ENCODE measurements around the gene CIITA.
"Not testable (repeated sequence)": the region's sequence is repeated elsewhere in the genome, so short reads cannot be mapped to it uniquely, and the experiment has no call there.

Gene CIITA

DNA sequence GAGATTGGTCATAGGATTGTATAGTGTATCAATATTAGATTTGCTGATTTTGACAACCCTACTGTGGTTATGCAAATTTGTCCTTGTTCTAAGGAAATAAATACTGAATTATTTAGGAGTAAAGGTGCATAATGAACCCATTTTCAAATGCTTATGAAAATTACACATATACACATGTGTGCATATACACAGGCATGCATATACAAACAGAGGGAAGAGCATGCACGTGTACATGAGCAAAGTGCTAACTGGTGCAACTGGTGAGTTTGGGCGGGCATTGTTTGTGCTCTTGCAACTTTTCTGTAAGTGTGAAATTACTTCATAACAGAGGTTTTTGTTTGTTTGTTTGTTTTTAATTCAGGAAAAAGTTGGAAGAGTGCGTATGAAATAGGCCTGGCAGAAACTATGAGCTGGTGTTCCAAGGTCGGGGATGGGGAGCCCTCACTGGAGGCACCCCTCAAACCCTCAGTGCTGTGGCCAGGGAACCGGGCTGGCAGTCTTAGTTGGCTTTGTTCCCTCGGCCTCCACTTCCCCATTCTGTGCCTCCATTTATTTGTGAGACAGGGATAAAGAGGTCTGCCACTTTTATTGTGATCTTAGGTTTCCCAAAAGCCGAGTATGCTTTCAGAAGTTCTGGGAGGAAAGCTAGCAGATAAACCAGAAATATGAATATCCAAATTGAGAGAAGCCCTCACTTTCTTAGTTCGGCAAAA, 59.4 kb downstream of the CIITA start:
- DNase-seq = no peak

DNA sequence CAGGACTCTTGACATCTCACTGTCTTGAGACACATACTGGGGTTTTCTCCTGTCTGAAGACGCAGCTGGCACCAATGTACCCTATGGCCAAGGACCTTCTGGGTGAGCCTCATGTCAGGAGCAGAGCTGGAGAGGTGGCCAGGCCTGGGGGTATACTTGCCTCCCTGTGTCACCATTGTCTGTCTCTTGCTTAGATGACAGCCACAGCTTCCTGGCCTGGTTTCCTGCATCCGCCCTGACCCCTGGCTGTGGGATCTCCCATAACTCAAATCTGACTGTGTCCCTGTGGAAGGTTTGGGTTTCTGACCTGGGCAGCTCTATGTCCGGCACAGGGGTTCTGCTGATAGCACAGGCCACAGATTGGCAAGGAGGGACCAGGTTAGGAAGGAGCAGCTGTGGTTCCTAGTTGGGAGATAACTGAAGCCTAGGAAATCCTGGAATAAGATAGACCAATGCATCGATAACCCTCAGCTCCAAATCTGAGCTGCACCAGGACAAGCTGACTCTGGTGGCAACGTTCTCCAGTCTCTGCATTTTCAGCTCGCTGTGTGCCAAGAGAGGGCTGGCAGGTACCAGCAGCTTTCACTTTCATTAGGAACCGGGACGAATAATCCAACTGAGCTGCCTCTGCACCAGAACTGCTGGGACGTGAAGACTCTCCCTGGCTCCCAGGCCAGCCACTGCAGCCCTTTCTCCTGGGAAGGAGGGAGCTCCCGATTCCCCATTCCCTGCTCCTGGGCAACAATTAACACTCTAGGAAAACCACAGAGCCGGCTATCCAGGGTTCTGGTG, 60.3 kb downstream of the CIITA start:
- no peak for DNase-seq

DNA sequence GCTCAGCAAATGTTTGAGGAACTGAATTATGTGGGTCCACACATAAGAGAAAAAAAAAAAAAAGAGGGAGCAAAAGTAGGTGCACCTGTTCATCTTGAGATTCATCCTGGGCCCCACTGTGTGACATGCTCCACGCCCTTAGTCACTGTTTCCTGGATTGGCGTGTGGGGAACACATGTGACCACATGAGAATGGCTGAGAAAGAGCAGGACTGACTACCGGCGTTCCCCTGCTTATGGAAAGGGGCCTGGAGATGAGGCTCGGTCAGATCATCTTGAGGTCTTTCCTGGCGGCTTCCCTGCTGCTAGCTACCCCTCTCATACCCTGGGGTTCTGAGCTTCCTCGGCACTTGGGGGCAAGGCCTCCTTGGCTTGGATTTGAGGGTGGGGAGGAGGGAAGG, 61.3 kb downstream of the CIITA start:
- no peak for DNase-seq

DNA sequence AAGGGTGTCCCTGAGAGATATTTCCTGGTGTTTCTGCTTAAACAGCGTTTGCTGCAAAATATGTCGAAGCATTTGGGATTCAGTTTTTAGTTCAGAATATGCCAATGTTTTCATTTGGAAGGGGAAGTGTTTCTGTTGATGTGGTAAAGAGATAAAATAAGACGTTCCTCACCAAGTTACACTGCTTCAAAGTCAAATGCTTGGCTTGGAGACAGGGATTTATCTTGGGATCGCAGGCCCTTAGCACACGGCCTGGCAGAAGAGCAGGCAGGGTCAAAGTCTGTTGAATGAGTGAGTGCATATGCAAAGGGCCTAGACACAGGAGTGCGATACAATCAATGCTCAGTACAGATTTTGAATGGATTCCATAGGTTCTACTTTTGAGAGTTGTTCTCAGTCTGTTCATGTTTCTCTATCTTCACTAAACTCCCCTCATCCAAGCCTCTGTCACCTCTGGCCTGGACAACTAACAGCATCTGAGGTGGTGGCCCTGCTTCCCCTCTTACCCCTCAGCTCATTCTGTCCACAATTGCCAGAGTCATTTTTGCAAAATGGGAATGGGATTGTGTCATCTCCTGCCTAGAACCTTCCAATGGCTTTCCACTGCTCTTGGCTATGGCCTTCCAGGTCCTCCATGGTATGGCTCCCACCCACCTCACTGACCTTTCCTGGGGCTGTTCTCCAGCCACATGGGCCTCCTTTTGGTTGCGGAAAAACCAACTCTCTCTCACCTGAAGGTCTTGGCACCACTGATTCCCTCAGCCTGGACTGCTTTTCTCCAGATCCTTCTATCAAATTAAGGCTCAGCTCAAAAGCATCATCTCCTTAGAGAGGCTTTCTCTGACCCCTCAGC, 62.0 kb downstream of the CIITA start:
- DNase-seq = no peak

DNA sequence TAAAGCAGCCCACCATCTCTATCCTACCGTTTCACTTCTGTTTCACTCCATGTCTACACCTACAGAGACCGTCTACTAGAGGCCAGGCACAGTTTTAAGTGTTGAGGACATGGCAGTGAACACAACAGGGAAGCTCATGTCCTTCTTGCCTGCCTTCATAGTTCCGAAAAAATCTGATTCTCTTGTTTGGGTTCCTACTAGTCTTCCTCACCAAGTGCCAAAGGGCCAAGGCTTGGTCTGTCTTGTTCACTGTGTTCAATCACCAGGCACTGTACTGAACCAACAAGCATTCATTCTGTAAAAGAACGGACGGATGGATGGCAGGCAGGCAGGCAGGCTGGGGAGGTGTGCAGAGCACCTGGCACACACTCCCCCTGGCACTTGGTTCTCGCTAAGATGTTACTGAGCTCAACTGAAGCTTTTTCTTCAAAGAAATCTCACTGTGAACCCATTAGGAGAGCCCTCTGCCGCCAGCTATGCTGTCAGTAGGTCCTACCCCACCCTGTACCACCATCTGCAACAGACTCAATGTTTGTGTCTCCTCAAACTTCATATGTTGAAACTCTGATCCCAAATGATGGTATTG, 62.7 kb downstream of the CIITA start:
- no peak for DNase-seq

DNA sequence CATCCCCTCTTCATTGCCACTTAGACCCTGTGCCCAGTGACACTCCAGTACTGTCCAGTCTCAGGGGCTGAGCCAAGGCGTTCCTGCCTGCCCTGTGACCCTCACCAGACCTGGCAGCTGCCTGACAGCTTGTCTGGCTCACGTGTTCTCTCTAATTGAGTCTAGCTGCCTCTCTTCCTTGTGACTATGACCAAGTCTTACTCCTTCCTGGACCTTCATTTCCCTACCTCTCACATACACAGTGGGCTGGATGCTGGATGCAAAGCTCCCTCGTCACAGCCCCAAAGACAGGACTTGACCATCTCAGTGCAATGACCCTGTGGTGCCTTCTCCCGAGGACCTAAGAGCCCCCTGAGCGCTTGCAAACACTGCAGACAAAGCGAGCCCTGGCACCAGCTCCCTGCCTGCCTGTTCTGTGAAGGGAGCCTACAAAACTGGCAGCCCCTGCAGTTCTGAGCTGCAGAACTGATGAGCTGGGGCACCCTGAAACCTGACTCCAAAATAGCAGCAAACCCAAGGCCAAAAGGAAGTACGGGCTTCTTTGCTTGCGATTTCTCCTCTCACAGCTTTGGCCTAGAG, 63.6 kb downstream of the CIITA start:
- no peak for DNase-seq

DNA sequence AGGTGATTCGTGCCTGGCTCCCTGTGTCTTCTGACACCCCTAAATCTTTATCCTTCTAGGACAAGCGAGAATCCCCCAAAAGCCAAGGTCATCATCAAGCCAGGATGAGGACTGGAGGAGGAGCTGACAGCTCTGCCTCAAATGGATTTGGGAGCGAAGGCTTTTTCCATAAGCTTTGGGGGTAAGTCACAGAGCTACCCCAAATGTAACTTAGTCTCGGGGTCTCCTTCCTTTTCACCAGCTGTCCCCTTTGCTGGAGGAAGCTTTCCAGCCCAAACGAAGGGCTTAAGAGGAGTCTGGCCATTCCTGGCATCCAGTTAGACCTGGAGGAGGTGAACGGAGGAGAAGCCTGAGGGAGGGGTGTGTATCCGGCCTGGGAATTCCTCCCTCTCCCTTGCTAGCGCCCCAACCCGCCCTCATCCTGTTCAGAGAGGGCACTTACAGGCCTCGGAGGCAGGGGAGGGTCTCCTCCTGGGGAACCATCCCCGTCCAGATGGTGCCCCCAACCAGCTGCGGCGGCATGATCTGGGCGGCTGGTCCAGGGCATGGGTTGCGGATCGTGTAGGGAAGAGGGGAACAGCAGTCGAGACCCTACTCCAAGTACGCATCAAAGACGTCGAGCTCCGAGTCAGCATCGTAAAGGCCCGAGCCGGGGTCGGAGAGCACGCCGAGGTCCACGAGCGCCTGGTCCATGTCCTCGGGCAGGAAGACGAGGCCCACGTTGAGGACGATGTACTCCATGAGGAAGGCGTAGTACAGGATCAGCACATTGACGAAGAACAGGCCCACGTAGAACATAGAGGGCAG, 64.3 kb downstream of the CIITA start:
- no peak for DNase-seq

DNA sequence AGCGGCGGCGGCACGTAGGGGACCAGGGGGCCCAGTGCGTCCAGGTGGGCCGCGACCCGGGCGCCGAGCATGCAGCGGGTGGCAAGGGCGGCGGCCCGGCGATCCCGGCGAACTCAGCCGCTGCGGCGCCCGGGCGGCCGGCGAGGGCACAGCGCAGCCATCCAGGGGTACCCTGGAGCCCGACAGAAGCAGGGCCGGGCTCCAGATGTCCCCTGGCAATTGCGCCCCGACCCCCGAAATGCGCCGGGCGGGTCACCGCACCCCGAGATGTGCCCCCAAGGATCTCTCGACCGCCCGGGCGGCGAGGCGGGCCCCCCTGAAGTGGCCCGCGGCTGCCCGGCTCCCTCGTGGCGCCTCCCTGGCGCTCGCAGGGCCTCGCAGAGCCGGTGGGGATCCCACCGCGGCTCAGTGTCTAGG, 64.9 kb downstream of the CIITA start:
- not testable (repeated sequence) for DNase-seq

DNA sequence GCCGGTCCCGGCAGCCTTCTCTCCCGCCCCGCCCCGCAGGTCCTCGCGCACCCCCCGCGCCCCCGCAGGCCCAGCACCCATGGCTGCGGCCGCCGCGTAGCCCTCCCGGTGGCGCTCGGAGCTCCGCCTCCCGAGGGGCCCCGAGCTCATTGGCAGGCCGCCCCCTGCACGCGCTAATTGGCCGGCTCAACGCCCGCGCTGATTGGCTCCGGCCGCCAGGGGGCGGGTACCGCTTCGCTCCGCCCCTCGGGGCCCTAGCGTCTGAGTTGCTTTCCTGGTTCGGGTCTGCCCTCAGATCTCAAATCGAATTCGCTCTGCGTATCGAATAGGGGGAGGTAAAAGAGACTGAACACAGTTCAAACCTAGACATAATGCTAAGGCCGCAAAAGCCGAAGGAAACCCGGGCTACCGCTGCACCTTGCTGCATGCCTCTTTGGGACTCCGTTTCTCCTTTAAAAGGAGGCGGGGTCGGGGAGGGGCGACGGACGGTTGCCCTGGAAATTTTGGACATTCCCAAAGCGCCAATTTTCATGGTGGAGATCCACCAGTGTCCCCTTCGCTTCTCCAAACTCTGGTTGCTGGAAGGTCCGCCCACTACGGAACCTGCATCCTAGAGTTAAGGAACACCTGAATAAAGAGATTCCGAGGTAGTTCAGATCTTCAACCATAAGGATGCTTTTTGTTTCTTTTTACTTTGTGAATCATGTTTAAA, 65.5 kb downstream of the CIITA start, which contains the start of gene DEXI:
DEXI (minus strand) TSS at position 117 of the 712 bp plus-strand sequence. CDS start 463 bp downstream, outside the sequence.
- DNase-seq = peak; percentile 95

DNA sequence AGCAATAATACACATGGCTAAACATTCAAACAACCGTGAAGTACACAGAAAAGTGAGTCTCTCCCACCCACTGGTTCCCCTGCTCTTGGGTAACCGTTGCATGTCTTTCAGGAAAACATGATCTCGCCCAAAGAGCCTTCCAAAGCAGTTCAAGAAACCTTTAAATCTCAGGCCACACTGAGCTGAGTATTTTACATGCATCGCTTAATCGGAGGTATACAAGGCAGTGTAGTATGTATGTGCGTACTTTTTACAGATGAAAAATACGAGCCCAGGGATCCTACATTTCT, 66.0 kb downstream of the CIITA start:
- no peak for DNase-seq

DNA sequence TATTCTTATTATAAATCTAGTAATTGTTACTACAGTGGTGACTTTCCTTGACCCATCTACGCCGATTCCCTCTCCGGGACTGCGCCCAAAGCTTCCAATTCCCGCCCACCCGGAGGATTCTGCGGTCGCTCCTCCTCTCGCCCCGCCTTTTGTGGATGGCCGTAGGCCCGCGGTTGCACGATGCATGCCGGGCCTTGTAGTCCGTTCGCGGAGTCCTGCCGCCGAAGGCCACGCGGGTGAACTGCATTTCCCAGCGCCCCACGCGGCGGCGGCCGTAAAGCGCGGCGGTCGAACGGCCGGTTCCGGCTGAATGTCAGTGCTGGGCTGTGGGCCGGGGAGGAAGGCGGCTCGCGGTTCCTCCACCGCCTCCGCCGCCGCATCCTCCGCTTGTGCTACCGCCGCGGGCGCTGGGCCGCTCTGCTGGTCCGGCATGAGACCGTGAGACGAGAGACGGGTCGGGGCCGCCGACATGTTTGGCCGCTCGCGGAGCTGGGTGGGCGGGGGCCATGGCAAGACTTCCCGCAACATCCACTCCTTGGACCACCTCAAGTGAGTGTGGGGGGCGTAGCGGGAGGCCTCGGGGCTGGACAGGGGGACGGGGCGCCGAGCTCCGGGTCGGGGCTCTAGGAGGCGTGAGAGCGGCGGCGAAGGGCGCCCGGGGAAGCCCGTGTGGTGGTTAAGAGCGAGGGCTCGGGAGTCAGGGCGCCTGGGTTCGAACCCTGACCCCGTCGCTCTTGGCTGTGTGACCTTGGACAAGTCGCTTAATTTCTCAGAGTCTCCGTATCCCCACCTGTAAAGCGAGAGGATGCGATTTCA, 67.5 kb downstream of the CIITA start, which contains the start of gene CLEC16A:
CLEC16A (plus strand) TSS at position 316 of the 816 bp plus-strand sequence; CDS start at position 470, 154 bp downstream.
- DNase-seq = peak; percentile 77

DNA sequence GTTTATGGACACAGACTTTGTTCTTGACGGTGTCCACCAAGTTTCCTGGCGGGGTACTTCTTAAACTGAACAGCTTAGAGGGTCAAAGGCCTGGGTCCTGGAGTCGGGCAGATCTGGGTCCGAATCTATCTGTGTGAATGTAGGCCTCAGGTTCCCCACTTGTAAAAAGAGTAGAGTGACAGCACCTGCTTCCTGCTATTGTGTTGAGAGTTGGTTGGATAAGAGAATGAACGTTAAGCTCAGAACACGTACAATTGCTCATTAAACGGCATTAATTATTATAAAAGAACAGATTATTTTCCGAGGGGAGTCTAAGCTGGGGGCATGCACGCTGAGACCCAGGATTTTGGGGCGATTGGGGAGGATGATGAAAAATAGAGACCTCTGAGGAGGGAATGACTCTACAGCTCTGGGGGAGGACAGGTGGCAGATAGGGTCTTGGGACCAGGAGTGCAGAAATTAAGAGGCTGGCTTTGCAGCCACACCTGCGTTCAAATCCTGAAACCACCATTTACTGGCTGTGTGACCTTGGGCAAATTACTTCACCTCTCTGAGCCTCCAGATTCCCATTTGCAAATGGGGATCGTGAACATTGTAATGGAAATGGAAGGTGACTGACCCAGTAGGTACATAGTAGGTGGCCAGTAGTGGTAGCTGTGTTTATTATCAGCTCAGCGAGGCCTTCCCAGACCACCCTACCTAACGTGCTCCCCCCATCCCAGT, 68.2 kb downstream of the CIITA start:
- no peak for DNase-seq

DNA sequence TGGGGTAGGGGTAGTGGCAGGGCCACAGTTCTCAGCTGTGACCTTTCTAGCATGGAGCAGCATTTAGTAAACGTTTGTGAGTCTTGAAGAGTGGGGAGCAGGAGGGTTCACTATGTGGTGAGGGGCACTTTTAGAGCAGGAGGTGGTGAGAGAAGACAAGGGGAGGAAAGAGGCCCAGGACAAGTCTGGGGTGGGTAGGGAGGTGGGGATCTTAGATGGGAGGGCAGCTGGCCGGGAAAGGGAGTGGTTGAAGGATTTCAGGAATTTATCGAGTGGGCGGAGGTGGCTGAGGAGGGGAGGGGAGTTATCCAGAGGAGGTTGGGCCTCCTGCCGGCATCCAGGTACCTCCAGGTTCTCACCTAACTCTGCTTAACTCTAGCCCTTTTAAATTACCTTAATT, 69.3 kb downstream of the CIITA start:
- no peak for DNase-seq

DNA sequence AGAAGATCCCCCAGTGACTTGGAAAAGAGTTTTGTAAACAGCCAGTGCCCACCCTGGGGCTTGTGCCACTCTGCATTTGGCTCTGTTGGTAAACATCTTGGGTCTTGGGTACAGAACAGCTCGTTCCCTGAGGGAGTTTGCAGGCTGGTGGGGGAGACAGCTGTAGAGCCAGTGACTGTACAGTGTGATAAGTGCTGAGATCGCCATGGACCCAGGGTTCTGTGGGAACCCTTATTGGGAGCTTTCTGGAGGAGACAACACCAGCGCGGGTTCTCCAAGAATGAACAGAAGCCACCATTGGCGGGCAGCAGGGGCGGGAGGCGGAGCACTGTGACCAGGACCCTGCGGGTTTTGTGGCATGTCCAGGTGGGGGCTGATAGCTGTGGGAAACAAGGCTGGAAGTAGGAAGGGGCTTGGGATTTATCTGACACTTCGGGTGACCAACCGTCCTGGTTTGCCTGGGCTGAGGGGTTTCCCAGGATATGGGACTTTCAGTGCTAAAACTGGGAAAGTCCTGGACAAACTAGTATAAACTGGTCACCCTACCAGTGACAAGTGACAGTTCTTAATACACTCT, 70.3 kb downstream of the CIITA start:
- DNase-seq = no peak

DNA sequence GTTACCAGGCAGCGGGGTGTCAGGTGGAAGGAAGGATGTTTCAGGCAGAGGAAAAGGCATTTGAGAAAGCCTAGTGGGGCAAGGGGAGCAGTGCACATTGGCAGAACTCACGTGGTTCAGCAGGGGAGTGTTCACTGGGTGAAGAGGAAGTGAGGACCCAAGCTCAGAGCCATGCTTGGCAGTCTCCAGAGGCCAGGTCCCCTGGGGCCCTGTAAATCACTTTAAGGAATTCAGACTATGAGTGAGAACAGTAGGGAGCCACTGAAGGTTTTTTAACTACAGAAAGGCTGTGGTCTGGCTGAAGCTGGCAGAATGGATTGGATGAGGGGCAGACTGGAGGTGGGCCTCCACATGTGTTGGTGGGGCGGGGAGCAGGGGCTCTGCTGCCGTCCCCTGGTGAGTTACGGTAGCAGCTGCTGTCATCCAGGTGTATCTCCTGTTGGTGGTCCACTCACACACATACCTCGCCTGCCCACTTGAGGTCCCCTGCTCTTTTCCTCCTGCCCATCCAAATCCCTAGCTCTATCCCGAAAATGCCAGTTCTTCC, 72.5 kb downstream of the CIITA start:
- DNase-seq = no peak

DNA sequence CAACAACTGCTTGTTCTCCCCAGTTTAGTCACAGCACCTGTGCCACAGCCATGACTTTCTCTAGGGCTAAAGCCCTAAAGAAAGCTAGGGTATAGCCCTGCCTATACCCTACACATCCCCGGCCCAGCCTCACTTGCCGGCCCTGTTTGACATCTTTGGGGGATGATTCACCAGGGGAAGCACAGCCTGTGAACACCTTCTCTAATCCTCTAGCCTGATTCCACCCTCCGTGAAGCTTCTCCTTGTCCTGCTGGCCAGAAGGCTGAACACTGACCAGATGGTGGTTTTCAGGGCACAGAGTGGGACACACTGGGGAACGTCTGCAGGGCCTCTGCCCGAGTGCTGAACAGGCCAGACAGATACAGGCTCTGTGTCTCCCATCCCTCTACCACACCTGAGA, 73.4 kb downstream of the CIITA start:
- no peak for DNase-seq

DNA sequence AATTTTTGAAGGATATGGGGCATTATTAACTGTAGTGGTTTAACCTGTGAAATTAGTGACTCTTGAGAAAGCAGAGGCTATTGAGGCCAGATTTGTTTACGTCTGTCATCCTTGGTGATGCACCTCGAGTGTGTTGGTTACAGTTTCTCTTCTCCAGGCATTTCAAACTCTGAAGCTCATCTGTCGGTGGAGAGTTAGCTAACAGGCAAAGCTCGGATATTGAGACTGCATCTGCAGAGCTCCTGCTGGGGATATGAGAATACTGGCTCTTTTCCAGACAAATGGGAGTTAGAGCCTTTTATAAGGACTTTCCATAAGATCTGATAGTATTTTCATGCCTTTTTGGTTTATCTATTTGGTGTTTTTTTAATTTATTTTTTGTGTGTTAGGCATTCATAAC, 74.0 kb downstream of the CIITA start:
- DNase-seq = no peak

DNA sequence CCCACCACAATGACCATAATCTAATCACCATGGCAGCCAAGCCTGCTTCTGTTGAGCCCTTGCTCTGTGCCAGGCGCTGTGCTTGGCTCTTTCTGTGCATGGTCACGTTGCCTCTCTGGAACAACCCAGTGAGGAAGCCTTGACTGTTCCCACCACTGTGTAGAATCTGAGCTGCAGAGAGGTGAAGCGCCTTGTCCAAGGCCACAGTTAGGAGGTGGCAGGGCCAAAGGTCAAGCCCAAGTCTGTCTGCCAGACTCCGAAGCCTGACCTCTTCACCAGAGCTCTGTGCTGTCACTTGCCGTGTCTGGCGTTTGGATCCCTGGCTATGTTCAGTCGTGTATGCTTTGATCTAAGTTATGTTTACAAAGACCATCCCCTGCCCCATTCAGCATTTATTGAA, 77.9 kb downstream of the CIITA start:
- DNase-seq = no peak

Data from 8988T (cell line).